Thyroid gland (tissue), 4 donors: ENCODE measurements around the gene C12orf56. TPM values are rescaled to one million over a fixed set of nuclear protein-coding genes. Genes with fewer than 3 reads are reported as not detected.

ENCODE experiments used
- DNase-seq, 2 donors: peaks; one replicate each; pipeline ENCODE4 v3.0.0-alpha.2; 2019
- H3K27ac ChIP-seq, 3 donors: fragments of 200-600 bp; sonication (generic); 1 replicate in 2 of 3; 2 replicates in 1 of 3; pipeline ENCODE4 v1.5.1; 2016 to 2019; ENCODE audit warnings: mild to moderate bottlenecking in 1 of 3, moderate library complexity in 1 of 3
- H3K27me3 ChIP-seq: fragments of 200-600 bp; sonication (generic); one replicate; pipeline ENCODE4 v1.5.1; 2019
- H3K36me3 ChIP-seq, 2 donors: fragments of 200-600 bp; sonication (generic); one replicate each; pipeline ENCODE4 v1.5.1; 2016 to 2019
- H3K4me1 ChIP-seq, 2 donors: fragments of 200-600 bp; sonication (generic); one replicate each; pipeline ENCODE4 v1.5.1; 2017 to 2019
- H3K4me3 ChIP-seq, 3 donors: fragments of 200-600 bp; sonication (generic); replicated peaks in 1 of 3; 1 replicate in 2 of 3; 2 replicates in 1 of 3; pipeline ENCODE4 v1.5.1; 2016; ENCODE audit warnings: mild to moderate bottlenecking in 1 of 3
- H3K9me3 ChIP-seq: fragments of 200-600 bp; sonication (generic); one replicate; pipeline ENCODE4 v1.5.1; 2017
- POLR2A ChIP-seq, 2 donors: fragments of 450-650 bp; IDR thresholded peaks; one replicate each; pipeline ENCODE4 v1.6.1; 2017; ENCODE audit warnings: antibody characterized with exemption in 2 of 2, mild to moderate bottlenecking in 2 of 2, moderate library complexity in 1 of 2
- WGBS, 2 donors: methylation state at CpG; one replicate each; pipeline ENCODE4 v1.1.5; 2017; 5-methylcytosine and 5-hydroxymethylcytosine counted together
- intact Hi-C: fragments of 100-400 bp; cut with DNase I; formaldehyde crosslinking; loops from one replicate; pipeline ENCODE4 v1.15.1; 2023
- total RNA-seq, 4 donors: library from RNA; depleted of rRNA; stranded (reverse); fragments of >200 nt; gene quantifications; one replicate each; pipeline ENCODE4 v1.2.3, GENCODE V29; 2016
- TF ChIP-seq, protein P1 (sequence below), 6 experiments: fragments of 200-600 bp in 3 of 6; fragments of 450-650 bp in 3 of 6; sonication (generic) in 3 of 6; IDR thresholded peaks; one replicate each; pipeline ENCODE4 v1.5.1; 2016 to 2019; ENCODE audit warnings: antibody characterized with exemption in 6 of 6, mild to moderate bottlenecking in 2 of 6, inconsistent platforms in 1 of 6, moderate library complexity in 1 of 6

C12orf56 gene
- not detected for total RNA-seq

DNA sequence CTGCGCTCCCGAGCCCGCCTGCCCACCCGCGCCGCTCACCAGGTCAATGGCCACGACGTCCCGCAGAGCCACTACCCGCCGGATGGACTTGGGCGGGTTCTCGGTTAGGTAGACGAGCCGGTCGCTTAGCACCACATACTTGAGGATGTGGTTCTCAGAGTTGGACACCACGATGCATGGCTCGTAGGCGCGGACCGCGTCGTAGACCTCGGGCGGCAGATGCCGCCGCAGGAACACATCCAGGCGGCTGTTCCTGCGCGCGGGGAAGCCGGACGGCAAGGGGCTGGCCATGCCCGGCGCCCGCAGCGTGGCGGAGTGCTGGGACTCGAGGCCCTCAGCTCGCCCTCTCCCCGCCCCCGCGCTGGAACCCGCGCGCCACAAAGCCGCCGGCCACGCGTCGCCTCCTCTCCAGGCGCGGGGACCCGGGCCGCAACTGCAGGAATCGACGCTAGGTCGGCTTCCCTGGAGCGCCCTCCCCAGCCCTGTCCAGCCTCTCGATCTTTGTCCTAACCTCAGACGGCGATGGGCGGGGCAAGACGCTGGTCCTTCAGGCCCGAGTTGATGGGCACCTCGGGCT lies at the start of gene C12orf56:
C12orf56 (minus strand) TSS at position 484 of the 577 bp plus-strand sequence; CDS start at position 291, 193 bp downstream.
- Histone ChIP-seq H3K4me3 (peak within 1 kb of the TSS in 1 of 3 donors; percentile 30), H3K4me1 (peaks cover 8 to 9% of the 10 kb centered on the region in 2 donors), H3K27me3 (no peaks in the 10 kb centered on the region), H3K27ac (no peak within 1 kb of the TSS), H3K36me3 (no peaks in the 10 kb centered on the region), H3K9me3 (no peaks in the 10 kb centered on the region)
- TF ChIP-seq POLR2A (IDR thresholded peaks at IDR 0.05), result no peak
- TF ChIP-seq, protein P1, sequence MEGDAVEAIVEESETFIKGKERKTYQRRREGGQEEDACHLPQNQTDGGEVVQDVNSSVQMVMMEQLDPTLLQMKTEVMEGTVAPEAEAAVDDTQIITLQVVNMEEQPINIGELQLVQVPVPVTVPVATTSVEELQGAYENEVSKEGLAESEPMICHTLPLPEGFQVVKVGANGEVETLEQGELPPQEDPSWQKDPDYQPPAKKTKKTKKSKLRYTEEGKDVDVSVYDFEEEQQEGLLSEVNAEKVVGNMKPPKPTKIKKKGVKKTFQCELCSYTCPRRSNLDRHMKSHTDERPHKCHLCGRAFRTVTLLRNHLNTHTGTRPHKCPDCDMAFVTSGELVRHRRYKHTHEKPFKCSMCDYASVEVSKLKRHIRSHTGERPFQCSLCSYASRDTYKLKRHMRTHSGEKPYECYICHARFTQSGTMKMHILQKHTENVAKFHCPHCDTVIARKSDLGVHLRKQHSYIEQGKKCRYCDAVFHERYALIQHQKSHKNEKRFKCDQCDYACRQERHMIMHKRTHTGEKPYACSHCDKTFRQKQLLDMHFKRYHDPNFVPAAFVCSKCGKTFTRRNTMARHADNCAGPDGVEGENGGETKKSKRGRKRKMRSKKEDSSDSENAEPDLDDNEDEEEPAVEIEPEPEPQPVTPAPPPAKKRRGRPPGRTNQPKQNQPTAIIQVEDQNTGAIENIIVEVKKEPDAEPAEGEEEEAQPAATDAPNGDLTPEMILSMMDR (IDR thresholded peaks at IDR 0.05), result no peak
- intact Hi-C loops, result no loop called here
- peak; percentile 30 to 38 for DNase-seq
- WGBS, 2 donors, result 0 to 3% methylated on average over 7 to 8 of the region's 66 CpGs

GRCh38 chr12:64440100-64440499 lies 49.5 kb upstream of the C12orf56 start:
- Histone ChIP-seq H3K36me3 (peaks cover 36 to 47% of the 10 kb centered on the region in 2 donors), H3K27me3 (no peaks in the 10 kb centered on the region), H3K4me1 (no peaks in the 10 kb centered on the region), H3K27ac (no peak overlapping the region), H3K9me3 (no peaks in the 10 kb centered on the region), H3K4me3 (no peak overlapping the region)
- intact Hi-C loops, result no loop called here
- TF ChIP-seq, protein P1 (IDR thresholded peaks at IDR 0.05), result no peak
- no peak for TF ChIP-seq POLR2A (IDR thresholded peaks at IDR 0.05)
- WGBS, 2 donors, result 96 to 100% methylated on average over 1 of the region's 1 CpG
- no peak for DNase-seq

DNA sequence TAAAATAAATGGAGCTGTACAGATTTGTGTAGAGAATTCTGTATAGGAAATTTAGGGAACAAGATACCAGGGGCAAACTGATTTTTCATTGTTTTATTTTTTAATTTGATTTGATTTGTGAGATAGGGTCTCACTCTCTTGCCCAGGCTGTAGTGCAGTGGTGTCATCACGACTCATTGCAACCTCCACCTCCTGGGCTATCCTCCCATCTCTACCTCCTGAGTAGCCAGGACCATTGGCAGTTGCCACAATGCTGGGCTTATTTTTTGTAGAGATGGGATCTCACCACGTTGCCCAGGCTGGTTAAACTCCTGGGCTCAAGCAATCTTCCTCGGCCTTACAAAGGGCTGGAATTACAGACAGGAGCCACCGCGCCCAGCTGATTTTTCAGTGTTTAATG lies 43.4 kb upstream of the C12orf56 start:
- Histone ChIP-seq H3K27ac (no peak overlapping the region), H3K27me3 (no peaks in the 10 kb centered on the region), H3K4me3 (no peak overlapping the region), H3K36me3 (peaks cover 79 to 82% of the 10 kb centered on the region in 2 donors), H3K9me3 (no peaks in the 10 kb centered on the region), H3K4me1 (no peaks in the 10 kb centered on the region)
- intact Hi-C loops, result no loop called here
- DNase-seq, result no peak
- 96% methylated on average over 5 of the region's 5 CpGs for WGBS, 2 donors
- TF ChIP-seq, protein P1 (IDR thresholded peaks at IDR 0.05), result no peak
- no peak for TF ChIP-seq POLR2A (IDR thresholded peaks at IDR 0.05)

DNA sequence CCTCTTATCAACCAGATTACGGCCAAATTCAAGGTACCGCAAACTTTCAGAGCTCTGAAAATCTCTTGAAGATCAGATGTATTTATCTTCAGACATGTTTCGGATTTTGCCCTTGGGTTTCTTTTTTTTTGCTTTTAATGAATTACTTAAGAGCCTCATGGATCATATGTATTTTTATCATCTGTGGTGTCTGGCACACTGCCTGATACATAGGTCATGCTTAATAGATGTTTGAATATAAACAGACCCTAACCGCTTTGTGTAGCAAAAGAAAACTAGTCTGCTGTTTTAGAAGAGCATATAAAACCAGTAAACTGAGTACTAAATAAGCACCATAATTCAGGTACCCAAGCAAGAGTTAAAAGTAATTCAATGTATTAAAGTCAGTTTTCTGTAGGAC lies 41.2 kb upstream of the C12orf56 start:
- no peak for DNase-seq
- Histone ChIP-seq H3K9me3 (no peaks in the 10 kb centered on the region), H3K36me3 (peaks cover 83 to 89% of the 10 kb centered on the region in 2 donors), H3K27me3 (no peaks in the 10 kb centered on the region), H3K4me1 (no peaks in the 10 kb centered on the region), H3K27ac (no peak overlapping the region), H3K4me3 (no peak overlapping the region)
- WGBS, 2 donors, result 94 to 96% methylated on average over 4 of the region's 4 CpGs
- no peak for TF ChIP-seq POLR2A (IDR thresholded peaks at IDR 0.05)
- TF ChIP-seq, protein P1 (IDR thresholded peaks at IDR 0.05), result no peak
- intact Hi-C loops, result no loop called here

DNA sequence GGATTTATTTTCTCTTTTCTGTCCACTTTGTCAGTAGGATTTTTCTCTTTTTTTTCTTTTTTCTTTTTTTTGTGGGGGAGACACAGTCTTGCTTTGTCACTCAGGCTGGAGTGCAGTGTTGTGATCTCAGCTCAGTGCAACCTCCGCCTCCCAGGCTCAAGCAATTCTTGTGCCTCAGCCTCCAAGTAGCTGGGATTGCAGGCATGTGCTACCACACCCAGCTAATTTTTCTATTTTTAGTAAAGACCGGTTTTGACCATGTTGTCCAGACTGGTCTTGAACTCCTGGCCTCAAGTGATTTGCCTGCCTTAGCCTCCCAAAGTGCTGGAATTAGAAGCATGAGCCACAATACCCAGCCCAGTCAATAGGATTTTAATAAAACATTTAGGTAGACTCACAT lies 40.3 kb upstream of the C12orf56 start:
- no peak overlapping the region for H3K27ac ChIP-seq
- no peak for TF ChIP-seq POLR2A (IDR thresholded peaks at IDR 0.05)
- TF ChIP-seq, protein P1 (IDR thresholded peaks at IDR 0.05), result no peak
- intact Hi-C loops, result no loop called here
- no peak overlapping the region for H3K4me3 ChIP-seq
- no peaks in the 10 kb centered on the region for H3K27me3 ChIP-seq
- peaks cover 77 to 88% of the 10 kb centered on the region in 2 donors for H3K36me3 ChIP-seq
- WGBS, 2 donors, result 86 to 87% methylated on average over 2 of the region's 2 CpGs
- DNase-seq, result no peak
- H3K9me3 ChIP-seq, result no peaks in the 10 kb centered on the region
- no peaks in the 10 kb centered on the region for H3K4me1 ChIP-seq
